Heart left ventricle (tissue), 13 donors: ENCODE measurements around the gene CWC22.

Experiments used
- POLR2A ChIP-seq, 2 donors: fragments of 450-650 bp; IDR thresholded peaks; one replicate each; pipeline ENCODE4 v1.6.1; 2017; ENCODE audit warnings: antibody characterized with exemption in 2 of 2, mild to moderate bottlenecking in 2 of 2, moderate library complexity in 2 of 2
- TF ChIP-seq, protein P1 (sequence below), 12 donors: fragments of 200-600 bp; sonication (generic) in 4 of 12; IDR thresholded peaks; one replicate each; pipeline versions ENCODE4 v1.5.0 to v1.8.0; 2018 to 2022; ENCODE audit warnings: antibody characterized with exemption in 12 of 12, mild to moderate bottlenecking in 5 of 12
- donor health status: ischemic (EF 13 %, LVEDD 7.1; RV severe dilation, severe dysfunction).
- donor health status: DM: no; HTN: yes; CAD: no.
- donor health status: DM: no; HTN: no; CAD: no.
- donor health status: ischemic (EF 25% LVEDD 6.9; RV normal size, moderate dysfunction).
- donor health status: ischemic (EF 25% LVEDD 5.7; RV mildly dilated, moderate dysfunction).
- donor health status: ischemic (EF 35%, LVEDD 5.7; RV mildly dilated, moderate dysfunction).
- donor health status: nonischemic (EF 11% LVEDD 7.7; RV severe dilation, severe dysfunction).
- donor health status: DM: yes; HTN: yes; CAD: no.
- donor health status: PGD.
- donor health status: ischemic (EF 29% LVEDD 5.4; RV normal size, mild dysfunction).
- donor health status: nonischemic (EF 23%, LVEDD 6.1; RV moderate dilation, normal function).

DNA sequence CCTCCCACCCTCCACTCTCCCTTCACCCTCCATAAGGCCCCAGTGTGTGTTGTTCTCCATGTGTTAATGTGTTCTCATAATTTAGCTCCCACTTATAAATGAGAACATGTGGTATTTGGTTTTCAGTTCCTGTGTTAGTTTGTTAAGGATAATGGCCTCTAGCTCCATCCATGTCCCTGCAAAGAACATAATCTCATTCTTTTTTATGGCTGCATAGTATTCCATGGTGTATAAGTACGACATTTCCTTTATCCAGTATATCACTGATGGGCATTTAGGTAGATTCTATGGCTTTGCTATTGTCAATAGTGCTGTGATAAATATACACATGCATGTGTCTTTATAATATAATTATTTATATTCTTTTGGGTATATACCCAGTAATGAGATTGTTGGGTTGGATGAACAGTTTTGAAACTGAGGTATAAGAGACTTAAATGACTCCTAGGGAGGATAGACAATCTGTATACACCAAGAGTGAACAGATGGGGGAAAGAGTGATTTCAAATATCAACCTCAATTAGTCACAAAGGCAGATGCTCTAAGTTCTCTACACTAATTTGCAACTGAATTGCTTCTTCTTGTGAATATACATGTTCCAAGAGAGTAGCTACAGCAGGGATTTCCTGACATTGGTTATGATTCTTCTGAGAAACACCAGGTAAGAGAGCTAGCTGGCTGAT, 23.7 kb downstream of the CWC22 start:
- TF ChIP-seq, protein P1, sequence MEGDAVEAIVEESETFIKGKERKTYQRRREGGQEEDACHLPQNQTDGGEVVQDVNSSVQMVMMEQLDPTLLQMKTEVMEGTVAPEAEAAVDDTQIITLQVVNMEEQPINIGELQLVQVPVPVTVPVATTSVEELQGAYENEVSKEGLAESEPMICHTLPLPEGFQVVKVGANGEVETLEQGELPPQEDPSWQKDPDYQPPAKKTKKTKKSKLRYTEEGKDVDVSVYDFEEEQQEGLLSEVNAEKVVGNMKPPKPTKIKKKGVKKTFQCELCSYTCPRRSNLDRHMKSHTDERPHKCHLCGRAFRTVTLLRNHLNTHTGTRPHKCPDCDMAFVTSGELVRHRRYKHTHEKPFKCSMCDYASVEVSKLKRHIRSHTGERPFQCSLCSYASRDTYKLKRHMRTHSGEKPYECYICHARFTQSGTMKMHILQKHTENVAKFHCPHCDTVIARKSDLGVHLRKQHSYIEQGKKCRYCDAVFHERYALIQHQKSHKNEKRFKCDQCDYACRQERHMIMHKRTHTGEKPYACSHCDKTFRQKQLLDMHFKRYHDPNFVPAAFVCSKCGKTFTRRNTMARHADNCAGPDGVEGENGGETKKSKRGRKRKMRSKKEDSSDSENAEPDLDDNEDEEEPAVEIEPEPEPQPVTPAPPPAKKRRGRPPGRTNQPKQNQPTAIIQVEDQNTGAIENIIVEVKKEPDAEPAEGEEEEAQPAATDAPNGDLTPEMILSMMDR (IDR thresholded peaks at IDR 0.05) = no peak
- TF ChIP-seq POLR2A (IDR thresholded peaks at IDR 0.05) = no peak
